Measurements from ENCODE around the gene OR9K2. TPM values are rescaled to one million over a fixed set of nuclear protein-coding genes. Genes with fewer than 3 reads are reported as not detected.

OR9K2 gene, protein sequence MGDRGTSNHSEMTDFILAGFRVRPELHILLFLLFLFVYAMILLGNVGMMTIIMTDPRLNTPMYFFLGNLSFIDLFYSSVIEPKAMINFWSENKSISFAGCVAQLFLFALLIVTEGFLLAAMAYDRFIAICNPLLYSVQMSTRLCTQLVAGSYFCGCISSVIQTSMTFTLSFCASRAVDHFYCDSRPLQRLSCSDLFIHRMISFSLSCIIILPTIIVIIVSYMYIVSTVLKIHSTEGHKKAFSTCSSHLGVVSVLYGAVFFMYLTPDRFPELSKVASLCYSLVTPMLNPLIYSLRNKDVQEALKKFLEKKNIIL
- not detected for total RNA-seq

DNA sequence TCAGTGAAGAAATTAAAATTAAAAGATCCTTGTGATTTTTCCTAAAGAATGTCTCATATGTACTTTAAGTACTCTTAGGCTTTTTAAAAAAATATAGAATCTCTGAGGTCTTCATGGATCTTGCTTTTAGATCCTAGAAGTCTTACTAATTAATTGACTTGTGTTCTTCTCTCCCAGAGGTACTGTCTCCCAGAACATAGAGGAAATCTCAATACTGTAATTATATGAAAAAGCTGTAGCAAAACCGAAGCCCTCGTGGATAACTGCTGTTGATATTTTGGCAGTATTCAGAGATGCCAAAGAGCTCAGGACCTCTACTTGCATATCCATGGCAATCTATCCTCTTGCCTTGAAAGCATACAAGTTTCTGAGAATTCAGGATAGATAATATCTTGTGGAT lies at the start of gene OR9K2:
TSS of gene OR9K2 (plus strand) at position 301 of the 400 bp plus-strand sequence. CDS start 3,429 bp downstream, outside the sequence.
- Histone ChIP-seq H3K9me3 (no peaks in the 10 kb centered on the region), H3K4me3 (no peak within 1 kb of the TSS), H3K36me3 (no peaks in the 10 kb centered on the region), H3K27me3 (no peaks in the 10 kb centered on the region), H3K4me1 (no peaks in the 10 kb centered on the region), H3K27ac (no peak within 1 kb of the TSS), H3K9ac (ENCODE audit: low read depth in 2 of 2, low read length in 2 of 2) (no peak within 1 kb of the TSS)
- DNase-seq: no peak
- TF ChIP-seq, protein P1, sequence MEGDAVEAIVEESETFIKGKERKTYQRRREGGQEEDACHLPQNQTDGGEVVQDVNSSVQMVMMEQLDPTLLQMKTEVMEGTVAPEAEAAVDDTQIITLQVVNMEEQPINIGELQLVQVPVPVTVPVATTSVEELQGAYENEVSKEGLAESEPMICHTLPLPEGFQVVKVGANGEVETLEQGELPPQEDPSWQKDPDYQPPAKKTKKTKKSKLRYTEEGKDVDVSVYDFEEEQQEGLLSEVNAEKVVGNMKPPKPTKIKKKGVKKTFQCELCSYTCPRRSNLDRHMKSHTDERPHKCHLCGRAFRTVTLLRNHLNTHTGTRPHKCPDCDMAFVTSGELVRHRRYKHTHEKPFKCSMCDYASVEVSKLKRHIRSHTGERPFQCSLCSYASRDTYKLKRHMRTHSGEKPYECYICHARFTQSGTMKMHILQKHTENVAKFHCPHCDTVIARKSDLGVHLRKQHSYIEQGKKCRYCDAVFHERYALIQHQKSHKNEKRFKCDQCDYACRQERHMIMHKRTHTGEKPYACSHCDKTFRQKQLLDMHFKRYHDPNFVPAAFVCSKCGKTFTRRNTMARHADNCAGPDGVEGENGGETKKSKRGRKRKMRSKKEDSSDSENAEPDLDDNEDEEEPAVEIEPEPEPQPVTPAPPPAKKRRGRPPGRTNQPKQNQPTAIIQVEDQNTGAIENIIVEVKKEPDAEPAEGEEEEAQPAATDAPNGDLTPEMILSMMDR (IDR thresholded peaks at IDR 0.05): no peak
- intact Hi-C loops (cut with DNase I): no loop called here

DNA sequence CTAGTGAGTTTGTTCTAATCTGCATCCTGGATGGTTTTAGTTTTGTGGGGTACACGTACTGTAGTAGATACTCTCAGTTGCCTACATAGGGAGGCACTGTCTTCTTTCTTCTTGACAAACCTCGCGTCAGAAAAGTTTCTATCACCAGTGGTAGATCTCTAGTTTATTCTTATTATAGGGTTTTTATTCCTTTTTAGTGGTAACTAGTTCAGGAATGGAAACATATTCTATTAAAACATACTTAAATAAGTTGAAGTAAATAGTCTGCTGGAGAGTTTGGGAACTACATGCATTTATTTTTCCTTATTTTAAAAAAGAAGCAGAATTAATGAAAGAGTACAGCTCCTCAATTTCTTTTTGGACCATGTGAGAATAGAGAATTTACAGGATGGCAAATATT lies 33.6 kb upstream of the OR9K2 start:
- no peak overlapping the region for H3K4me3 ChIP-seq
- TF ChIP-seq, protein P1 (IDR thresholded peaks at IDR 0.05): no peak
- intact Hi-C loops (cut with DNase I): no loop called here
- no peak for DNase-seq
- no peaks in the 10 kb centered on the region for H3K36me3 ChIP-seq
- no peak overlapping the region for H3K9ac ChIP-seq (ENCODE audit: low read depth in 2 of 2, low read length in 2 of 2)
- no peaks in the 10 kb centered on the region for H3K9me3 ChIP-seq
- H3K4me1 ChIP-seq: no peaks in the 10 kb centered on the region
- no peak overlapping the region for H3K27ac ChIP-seq
- H3K27me3 ChIP-seq: no peaks in the 10 kb centered on the region

DNA sequence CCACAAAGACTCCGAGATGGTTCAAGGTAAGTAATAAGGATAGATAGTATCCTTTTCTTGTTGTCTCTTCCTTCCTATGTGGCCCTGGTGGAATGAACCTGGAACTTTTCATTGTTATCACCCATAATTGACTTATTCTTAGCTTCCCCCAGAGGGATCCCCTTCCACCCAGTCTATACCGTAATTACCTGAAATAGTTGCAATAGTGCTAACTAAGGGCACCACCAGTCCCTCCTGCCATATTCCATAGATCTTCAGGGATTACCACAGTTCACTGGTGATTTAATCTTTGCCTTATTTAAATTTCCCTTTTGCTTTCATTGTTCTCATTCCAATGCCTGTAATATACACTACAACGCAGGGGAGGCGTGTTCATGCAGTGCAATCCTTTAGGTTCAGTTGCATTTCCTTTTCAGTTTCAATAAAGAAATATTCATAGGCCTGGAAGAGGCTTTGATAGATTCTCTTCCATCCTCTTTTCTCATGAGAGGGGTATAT lies 13.8 kb upstream of the OR9K2 start:
- intact Hi-C loops (cut with DNase I): no loop called here
- Histone ChIP-seq H3K9me3 (no peaks in the 10 kb centered on the region), H3K27ac (no peak overlapping the region), H3K9ac (ENCODE audit: low read depth in 2 of 2, low read length in 2 of 2) (no peak overlapping the region), H3K4me3 (no peak overlapping the region), H3K27me3 (no peaks in the 10 kb centered on the region), H3K4me1 (no peaks in the 10 kb centered on the region), H3K36me3 (no peaks in the 10 kb centered on the region)
- TF ChIP-seq, protein P1 (IDR thresholded peaks at IDR 0.05): no peak
- DNase-seq: no peak

DNA sequence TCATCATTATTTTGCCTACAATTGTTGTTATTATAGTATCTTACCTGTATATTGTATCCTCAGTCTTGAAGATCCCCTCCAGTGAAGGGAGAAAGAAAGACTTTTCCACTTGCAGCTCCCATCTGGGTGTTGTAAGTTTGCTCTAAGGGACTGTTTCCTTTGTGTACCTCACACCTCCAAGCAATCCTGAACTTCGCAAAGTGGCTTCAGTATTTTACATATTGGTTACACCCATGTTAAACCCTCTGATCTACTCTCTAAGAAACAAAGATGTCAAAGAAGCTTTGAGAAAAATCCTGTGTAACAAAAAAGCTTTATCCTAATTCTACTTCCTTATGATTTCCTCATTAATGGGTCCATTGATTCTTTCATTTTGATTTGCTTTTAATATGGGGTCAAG lies 10.1 kb upstream of the OR9K2 start:
- H3K27ac ChIP-seq: no peak overlapping the region
- no peaks in the 10 kb centered on the region for H3K36me3 ChIP-seq
- no peaks in the 10 kb centered on the region for H3K27me3 ChIP-seq
- TF ChIP-seq, protein P1 (IDR thresholded peaks at IDR 0.05): no peak
- H3K9me3 ChIP-seq: no peaks in the 10 kb centered on the region
- DNase-seq: no peak
- H3K4me1 ChIP-seq: no peaks in the 10 kb centered on the region
- intact Hi-C loops (cut with DNase I): no loop called here
- H3K4me3 ChIP-seq: no peak overlapping the region
- no peak overlapping the region for H3K9ac ChIP-seq (ENCODE audit: low read depth in 2 of 2, low read length in 2 of 2)

DNA sequence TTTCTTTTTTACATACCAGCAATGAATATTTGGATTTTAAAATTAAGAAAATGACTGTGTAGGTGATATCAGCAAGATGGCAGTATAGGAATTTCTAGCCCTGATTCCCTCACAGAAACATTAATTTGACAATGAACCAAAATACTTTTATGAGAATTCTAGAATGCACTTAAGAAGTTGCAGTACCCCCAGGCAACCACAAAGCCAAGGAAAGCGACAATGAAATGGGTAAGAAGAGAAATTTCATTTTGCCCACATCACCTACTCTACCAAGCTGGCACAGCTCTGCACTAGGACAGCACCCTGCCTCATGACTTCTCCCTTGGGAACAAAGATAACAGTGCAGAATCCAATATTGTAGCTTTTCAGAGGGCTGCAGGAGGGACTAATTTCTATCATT lies 6.6 kb downstream of the OR9K2 start:
- intact Hi-C loops (cut with DNase I): no loop called here
- Histone ChIP-seq H3K27ac (no peak overlapping the region), H3K27me3 (no peaks in the 10 kb centered on the region), H3K36me3 (no peaks in the 10 kb centered on the region), H3K4me3 (no peak overlapping the region), H3K9ac (ENCODE audit: low read depth in 2 of 2, low read length in 2 of 2) (no peak overlapping the region), H3K9me3 (no peaks in the 10 kb centered on the region), H3K4me1 (no peaks in the 10 kb centered on the region)
- TF ChIP-seq, protein P1 (IDR thresholded peaks at IDR 0.05): no peak
- DNase-seq: no peak
